MCF 10A (cell line): ENCODE results near the gene ANKIB1. TPM values are rescaled to one million over a fixed set of nuclear protein-coding genes. Genes with fewer than 3 reads are reported as not detected.
"Not testable (repeated sequence)": the region's sequence is repeated elsewhere in the genome, so short reads cannot be mapped to it uniquely, and the experiment has no call there.

Experiments used
- BruUV-seq: library from RNA; stranded (reverse); fragments of 400-500 nt; replicated peaks from 2 replicates; lab custom pipeline; 2021; lab: Mats Ljungman, UMichigan
- CTCF ChIA-PET: fragments of 300-600 bp; sonication (Branson Sonifier 250); formaldehyde crosslinking; extraction: SDS; loops from one replicate; lab custom pipeline; 2021; ENCODE audit warnings: antibody characterized with exemption, inconsistent platforms; lab: Yijun Ruan, JAX
- POLR2A ChIA-PET: fragments of 300-600, 350-650 bp; sonication (Branson Sonifier 250); formaldehyde crosslinking; extraction: SDS; loops from one replicate; lab custom pipeline; 2020; ENCODE audit warnings: antibody characterized with exemption, inconsistent platforms; lab: Yijun Ruan, JAX
- DNase-seq: peaks from one replicate; pipeline ENCODE4 v3.0.0-alpha.2; 2018; ENCODE audit not compliant: unreplicated experiment
- H3K27ac Mint-ChIP-seq: one replicate; pipeline ENCODE4 v1.8.0; 2022; ENCODE audit warnings: mild to moderate bottlenecking, low read depth, mixed read lengths; ENCODE audit not compliant: unreplicated experiment
- H3K27me3 Mint-ChIP-seq: one replicate; pipeline ENCODE4 v1.8.0; 2022; ENCODE audit warnings: mixed read lengths; ENCODE audit not compliant: insufficient read depth, unreplicated experiment
- H3K36me3 Mint-ChIP-seq: one replicate; pipeline ENCODE4 v1.8.0; 2022; ENCODE audit warnings: mild to moderate bottlenecking, moderate library complexity, mixed read lengths; ENCODE audit not compliant: insufficient read depth, unreplicated experiment
- H3K4me1 Mint-ChIP-seq: one replicate; pipeline ENCODE4 v1.8.0; 2022; ENCODE audit warnings: mixed read lengths; ENCODE audit not compliant: insufficient read depth, unreplicated experiment
- H3K4me3 Mint-ChIP-seq: one replicate; pipeline ENCODE4 v1.8.0; 2022; ENCODE audit warnings: mild to moderate bottlenecking, moderate library complexity, mixed read lengths; ENCODE audit not compliant: unreplicated experiment
- H3K9me3 Mint-ChIP-seq: one replicate; pipeline ENCODE4 v1.8.0; 2022; ENCODE audit warnings: mixed read lengths; ENCODE audit not compliant: unreplicated experiment
- CTCF ChIP-seq: fragments of 200-600 bp; IDR thresholded peaks from one replicate; pipeline ENCODE4 v1.8.0; 2022; ENCODE audit warnings: antibody characterized with exemption, mild to moderate bottlenecking; ENCODE audit not compliant: unreplicated experiment
- intact Hi-C: fragments of 100-400 bp; cut with micrococcal nuclease; formaldehyde crosslinking; loops from 2 replicates; pipeline ENCODE4 v1.14.1; 2022
- total RNA-seq: library from RNA; stranded (reverse); gene quantifications from 2 replicates; pipeline ENCODE4 v1.2.3, GENCODE V29; 2022

ANKIB1 gene
- total RNA-seq, 1 experiment from 2014 or later = 33.0 TPM

- Mint-ChIP-seq H3K27ac (peak overlapping the region; percentile 40), H3K9me3 (no peaks in the 10 kb centered on the region), H3K4me3 (peak overlapping the region; percentile 89), H3K36me3 (peaks cover 15% of the 10 kb centered on the region), H3K27me3 (no peaks in the 10 kb centered on the region), H3K4me1 (peaks cover 37% of the 10 kb centered on the region)
- BruUV-seq = no TSS peak
- ChIA-PET CTCF (interaction anchor here (0.6 to 2.8 kb wide), 8 partner anchors 9 to 201 kb away, joined by 3 to 13 read pairs (median 6); partner anchors contain the start of genes CYP51A1 and GATAD1), POLR2A (interaction anchor here (0.5 to 9.7 kb wide), 21 partner anchors 10 to 281 kb away, joined by 3 to 84 read pairs (median 4); partner anchors contain the start of genes CYP51A1, GATAD1, PEX1 and RBM48)
- intact Hi-C loops = loop anchor here (5.0 to 10.0 kb wide), 2 partner anchors 114 to 362 kb away; partner anchors contain the start of genes CYP51A1 and MTERF1
- no peak for TF ChIP-seq CTCF
- peak; percentile 27 for DNase-seq
Measured at GRCh38 chr7:92246360-92247101, 757 bp downstream of the ANKIB1 start.

GRCh38 chr7:92250603-92251002 is 4.8 kb downstream of the ANKIB1 start:
- H3K27ac Mint-ChIP-seq = no peak overlapping the region
- H3K9me3 Mint-ChIP-seq = peaks cover 8% of the 10 kb centered on the region
- H3K27me3 Mint-ChIP-seq = no peaks in the 10 kb centered on the region
- ChIA-PET CTCF (no interaction called here), POLR2A (no interaction called here)
- no TSS peak for BruUV-seq
- no peak for TF ChIP-seq CTCF
- no peak overlapping the region for H3K4me3 Mint-ChIP-seq
- H3K4me1 Mint-ChIP-seq = peaks cover 35% of the 10 kb centered on the region
- no peak for DNase-seq
- intact Hi-C loops = no loop called here
- peaks cover 22% of the 10 kb centered on the region for H3K36me3 Mint-ChIP-seq

GRCh38 chr7:92251181-92251580 is 5.4 kb downstream of the ANKIB1 start:
- CTCF ChIA-PET = no interaction called here
- Mint-ChIP-seq H3K27me3 (no peaks in the 10 kb centered on the region), H3K36me3 (peaks cover 22% of the 10 kb centered on the region), H3K4me3 (no peak overlapping the region), H3K27ac (no peak overlapping the region), H3K4me1 (peaks cover 41% of the 10 kb centered on the region), H3K9me3 (peaks cover 8% of the 10 kb centered on the region)
- intact Hi-C loops = no loop called here
- no TSS peak for BruUV-seq
- POLR2A ChIA-PET = no interaction called here
- TF ChIP-seq CTCF = no peak
- DNase-seq = no peak

- ChIA-PET POLR2A (no interaction called here), CTCF (interaction anchor here (0.5 kb wide), 1 partner anchor 14 kb away, joined by 3 read pairs; no protein-coding TSS in a partner anchor)
- peaks cover 28% of the 10 kb centered on the region for H3K4me1 Mint-ChIP-seq
- H3K9me3 Mint-ChIP-seq = peaks cover 8% of the 10 kb centered on the region
- intact Hi-C loops = no loop called here
- no peak overlapping the region for H3K27ac Mint-ChIP-seq
- H3K4me3 Mint-ChIP-seq = no peak overlapping the region
- TF ChIP-seq CTCF = no peak
- no peaks in the 10 kb centered on the region for H3K27me3 Mint-ChIP-seq
- peaks cover 22% of the 10 kb centered on the region for H3K36me3 Mint-ChIP-seq
- DNase-seq = no peak
- BruUV-seq = no TSS peak
Measured at GRCh38 chr7:92253251-92253650, 7.5 kb downstream of the ANKIB1 start.

- Mint-ChIP-seq H3K36me3 (peaks cover 16% of the 10 kb centered on the region), H3K4me1 (peaks cover 31% of the 10 kb centered on the region), H3K9me3 (peaks cover 11% of the 10 kb centered on the region)
- H3K27me3 Mint-ChIP-seq, BruUV-seq, H3K27ac Mint-ChIP-seq, H3K4me3 Mint-ChIP-seq, intact Hi-C loops, DNase-seq: not testable (repeated sequence)
- CTCF ChIA-PET = interaction anchor here (0.7 to 1.0 kb wide), 2 partner anchors 8 to 24 kb away, joined by 3 read pairs; no protein-coding TSS in a partner anchor
- POLR2A ChIA-PET = interaction anchor here (1.1 kb wide), 1 partner anchor 9 kb away, joined by 5 read pairs; the partner anchor contains the start of genes ANKIB1 and KRIT1
Measured at GRCh38 chr7:92254800-92255199, 9.0 kb downstream of the ANKIB1 start.
